T-cell (primary cell): ENCODE results near the gene CAMK2A. TPM values are rescaled to one million over a fixed set of nuclear protein-coding genes. Genes with fewer than 3 reads are reported as not detected.

Source experiments
- ATAC-seq, 4 experiments: fragments of 200-7000 bp in 3 of 4; fragments of 150-1000 bp in 1 of 4; cut with Tn5 transposase; replicated peaks in 1 of 4; 1 replicate in 3 of 4; 2 replicates in 1 of 4; pipeline ENCODE4 v1.10.0; 2021; ENCODE audit warnings: moderate library complexity in 3 of 4, mild to moderate bottlenecking in 2 of 4, moderate number of reproducible peaks in 1 of 4
- CTCF ChIA-PET, 2 donors: fragments of 300-600 bp; sonication (Branson Sonifier 250); formaldehyde crosslinking; loops; one replicate each; lab custom pipeline; 2022; ENCODE audit warnings: antibody characterized with exemption in 2 of 2; lab: Charles Lee
- POLR2A ChIA-PET, 2 donors: fragments of 300-600 bp; sonication (Branson Sonifier 250); formaldehyde crosslinking; loops; one replicate each; lab custom pipeline; 2022; ENCODE audit warnings: antibody characterized with exemption in 2 of 2; lab: Charles Lee
- DNase-seq, 35 experiments: peaks; one replicate each; pipeline versions ENCODE4 v3.0.0 to v3.0.0-alpha.2; 2013 to 2023
- H3K27ac ChIP-seq: one replicate; pipeline ENCODE4 v1.5.1; 2013; ENCODE audit warnings: low read length
- H3K27me3 ChIP-seq, 2 experiments: replicated peaks in 1 of 2; 1 replicate in 1 of 2; 2 replicates in 1 of 2; pipeline versions ENCODE4 v1.6.1 to v1.7.0; 2013; ENCODE audit warnings: low read length in 1 of 2, mixed read lengths in 1 of 2; ENCODE audit not compliant: control insufficient read depth in 2 of 2, insufficient read depth in 2 of 2; ENCODE audit errors: extremely low read depth in 1 of 2
- H3K36me3 ChIP-seq, 2 donors: 1 replicate in 1 of 2; 2 replicates in 1 of 2; pipeline versions ENCODE4 v1.6.1 to v1.7.0; 2013; ENCODE audit warnings: low read length in 1 of 2; ENCODE audit not compliant: control insufficient read depth in 2 of 2, insufficient read depth in 1 of 2; ENCODE audit errors: extremely low read depth in 1 of 2
- H3K4me1 ChIP-seq, 2 experiments: 1 replicate in 1 of 2; 2 replicates in 1 of 2; pipeline versions ENCODE4 v1.6.1 to v1.7.0; 2013; ENCODE audit warnings: low read length in 2 of 2, mixed read lengths in 1 of 2; ENCODE audit not compliant: insufficient read depth in 2 of 2, control insufficient read depth in 1 of 2; ENCODE audit errors: extremely low read depth in 1 of 2
- H3K4me3 ChIP-seq, 2 donors: 1 replicate in 1 of 2; 2 replicates in 1 of 2; pipeline versions ENCODE4 v1.5.1 to v1.7.0; 2013; ENCODE audit warnings: mild to moderate bottlenecking in 2 of 2, low read length in 1 of 2, moderate library complexity in 1 of 2; ENCODE audit not compliant: control insufficient read depth in 1 of 2; ENCODE audit errors: extremely low read depth in 1 of 2
- H3K9me3 ChIP-seq: 2 replicates; pipeline ENCODE4 v1.7.0; 2013
- H3K27ac Mint-ChIP-seq, 2 donors: one replicate each; pipeline ENCODE4 v1.8.0; 2020 to 2021; ENCODE audit warnings: mild to moderate bottlenecking in 2 of 2, mixed read lengths in 2 of 2
- H3K27me3 Mint-ChIP-seq, 2 donors: one replicate each; pipeline ENCODE4 v1.8.0; 2021 to 2022; ENCODE audit warnings: mixed read lengths in 2 of 2
- H3K36me3 Mint-ChIP-seq: one replicate; pipeline ENCODE4 v1.8.0; 2021; ENCODE audit warnings: mixed read lengths
- H3K4me1 Mint-ChIP-seq, 3 donors: one replicate each; pipeline ENCODE4 v1.8.0; 2020 to 2022; ENCODE audit warnings: mixed read lengths in 3 of 3, mild to moderate bottlenecking in 1 of 3
- H3K4me3 Mint-ChIP-seq, 3 donors: one replicate each; pipeline ENCODE4 v1.8.0; 2020 to 2022; ENCODE audit warnings: mild to moderate bottlenecking in 3 of 3, mixed read lengths in 3 of 3, moderate library complexity in 3 of 3
- H3K9me3 Mint-ChIP-seq, 3 donors: one replicate each; pipeline ENCODE4 v1.8.0; 2020 to 2022; ENCODE audit warnings: mixed read lengths in 3 of 3
- WGBS: methylation state at CpG from one replicate; pipeline ENCODE4 v1.1.5; 2013; ENCODE audit warnings: missing lambda C conversion rate; ENCODE audit not compliant: insufficient coverage; 5-methylcytosine and 5-hydroxymethylcytosine counted together
- total RNA-seq, 35 experiments: library from RNA in 6 of 35; stranded (reverse) in 6 of 35; fragments of 120-200 nt in 1 of 35; gene quantifications; one replicate each; pipeline versions ENCODE4 v1.2.1 to v1.2.4 and lab custom pipeline; 2013 to 2026

Gene CAMK2A
- total RNA-seq, 5 donors from 2014 or later (not counting 1 experiment from before 2014, with no cell fraction given) = not detected

DNA sequence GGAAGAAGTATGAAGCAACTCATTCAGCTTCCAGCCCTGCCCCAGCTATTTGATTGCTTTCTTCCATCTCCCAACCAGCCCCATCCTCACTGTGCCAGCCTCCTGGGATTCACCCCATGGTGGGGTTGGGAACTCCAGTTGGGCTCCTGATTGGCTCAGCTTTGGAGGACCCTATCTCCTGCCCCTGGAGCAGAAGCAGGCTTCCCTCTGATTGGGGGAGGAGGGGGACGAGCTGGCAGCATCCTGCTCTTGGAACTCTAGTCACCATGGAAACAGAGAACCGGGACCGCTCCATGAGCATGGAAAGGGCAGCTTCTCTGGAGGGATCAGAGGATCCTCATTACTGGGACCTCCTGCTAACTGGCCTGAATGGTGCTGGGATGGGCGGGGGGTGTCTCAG is 97.1 kb downstream of the CAMK2A start:
- no peaks in the 10 kb centered on the region for H3K9me3 ChIP-seq
- no peaks in the 10 kb centered on the region for H3K4me1 ChIP-seq
- Mint-ChIP-seq H3K9me3 (no peaks in the 10 kb centered on the region), H3K4me1 (no peaks in the 10 kb centered on the region), H3K27ac (no peak overlapping the region), H3K36me3 (no peaks in the 10 kb centered on the region), H3K27me3 (peaks cover 31 to 61% of the 10 kb centered on the region in 2 donors), H3K4me3 (no peak overlapping the region)
- DNase-seq (no peak), ATAC-seq (no peak)
- ChIA-PET CTCF (no interaction called here), POLR2A (no interaction called here)
- WGBS = 25% methylated on average over 1 of the region's 4 CpGs
- no peaks in the 10 kb centered on the region for H3K36me3 ChIP-seq
- no peak overlapping the region for H3K4me3 ChIP-seq
- H3K27ac ChIP-seq = no peak overlapping the region
- peaks cover 14 to 70% of the 10 kb centered on the region in 2 experiments for H3K27me3 ChIP-seq

DNA sequence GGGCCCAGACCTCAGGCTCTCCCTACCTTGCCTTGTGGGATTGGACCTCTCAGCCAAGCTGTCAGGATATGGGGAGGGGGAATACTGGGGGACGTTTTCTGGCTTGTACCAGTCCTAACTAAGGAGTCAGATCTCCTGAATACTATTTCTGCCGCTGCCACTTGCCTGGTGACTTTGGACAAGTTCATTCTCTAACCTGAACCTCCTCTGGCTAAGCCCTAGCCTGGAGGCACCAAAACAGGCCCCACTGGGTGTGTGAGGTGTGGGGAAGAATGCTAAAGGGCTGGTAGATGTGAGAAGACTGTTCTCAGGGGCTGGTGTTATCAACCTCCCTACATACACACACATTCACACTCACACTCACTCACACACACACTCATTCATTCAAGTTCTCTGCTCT is 98.6 kb downstream of the CAMK2A start:
- H3K27ac ChIP-seq = no peak overlapping the region
- WGBS = no CpG with 5 or more reads among the region's 2 CpGs
- Mint-ChIP-seq H3K36me3 (no peaks in the 10 kb centered on the region), H3K4me3 (no peak overlapping the region), H3K27me3 (peaks cover 31 to 61% of the 10 kb centered on the region in 2 donors), H3K4me1 (no peaks in the 10 kb centered on the region), H3K27ac (no peak overlapping the region), H3K9me3 (no peaks in the 10 kb centered on the region)
- ATAC-seq = no peak
- POLR2A ChIA-PET = no interaction called here
- no peaks in the 10 kb centered on the region for H3K9me3 ChIP-seq
- H3K4me3 ChIP-seq = no peak overlapping the region
- H3K27me3 ChIP-seq = peaks cover 14 to 61% of the 10 kb centered on the region in 2 experiments
- H3K36me3 ChIP-seq = no peaks in the 10 kb centered on the region
- H3K4me1 ChIP-seq = no peaks in the 10 kb centered on the region
- no peak for DNase-seq
- CTCF ChIA-PET = interaction anchor here in 1 of 2 donors (0.5 kb wide), 1 partner anchor 1130 kb away, joined by 5 read pairs; no protein-coding TSS in a partner anchor

DNA sequence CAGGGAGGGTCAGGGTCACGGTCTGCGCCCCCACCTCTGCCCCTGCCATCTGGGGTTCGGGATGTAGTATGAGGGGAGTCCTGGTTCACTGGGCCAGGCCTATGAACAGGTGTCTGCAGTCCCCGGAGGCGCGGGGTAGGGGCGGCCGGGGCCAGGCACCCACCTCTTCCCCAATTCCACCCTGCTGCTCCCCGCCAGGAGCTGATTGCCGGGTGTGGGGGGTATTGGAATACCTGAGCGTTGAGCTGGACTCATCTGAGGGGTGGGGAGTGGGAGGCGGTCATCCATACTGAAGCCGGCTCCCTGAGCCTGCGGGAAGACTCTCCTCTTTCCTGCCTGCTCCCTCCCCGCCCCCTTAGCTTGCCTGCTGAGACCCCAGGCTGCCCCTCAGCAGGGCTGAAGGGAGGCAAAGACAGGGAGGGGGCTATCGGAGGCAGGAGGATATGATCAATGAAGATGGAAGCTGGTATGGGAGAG is 99.0 kb downstream of the CAMK2A start:
- CTCF ChIA-PET = interaction anchor here in 1 of 2 donors (0.5 kb wide), 1 partner anchor 1130 kb away, joined by 5 read pairs; no protein-coding TSS in a partner anchor

DNA sequence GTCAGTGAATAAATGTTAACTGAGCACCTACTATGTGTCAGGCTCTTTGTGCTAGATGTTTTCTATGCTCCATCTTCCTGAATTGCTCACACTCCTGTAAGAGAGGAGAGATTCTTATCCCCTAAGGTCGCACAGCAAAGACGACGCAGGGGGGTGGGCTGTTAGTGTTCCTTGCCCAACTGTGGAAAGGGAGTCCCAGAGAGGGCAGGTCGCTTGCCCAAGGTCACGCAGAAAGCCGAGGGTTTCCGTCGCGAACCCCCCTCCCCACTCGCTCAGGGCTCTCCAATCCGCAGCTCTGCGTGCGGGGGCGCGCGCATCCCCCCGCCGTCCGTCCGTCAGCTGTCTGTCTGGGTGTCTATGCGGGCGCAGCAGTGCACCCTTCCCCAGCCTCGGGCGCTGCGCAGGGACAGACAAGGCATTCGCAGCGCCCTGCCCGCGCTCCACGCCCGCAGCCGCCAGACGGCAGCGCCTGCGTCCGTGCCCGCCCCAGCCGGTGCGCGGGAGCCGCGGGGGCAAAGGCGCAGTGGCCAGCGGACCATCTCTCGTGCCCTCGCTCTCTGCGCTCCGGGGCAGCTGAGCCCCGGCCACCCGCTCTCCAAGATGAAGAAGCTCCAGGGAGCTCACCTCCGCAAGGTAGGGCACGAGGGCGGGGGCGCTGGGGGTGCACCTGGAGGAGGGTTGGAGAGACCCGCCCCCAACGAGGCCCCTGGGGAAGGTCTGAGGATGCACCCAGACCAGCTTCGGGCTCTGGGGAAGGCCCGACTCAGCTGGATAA is 99.7 kb downstream of the CAMK2A start, which contains the start of gene SLC6A7:
TSS of gene SLC6A7 (plus strand) at position 335 of the 775 bp plus-strand sequence. CDS start at position 601, 266 bp downstream.
- ATAC-seq (no peak), DNase-seq (no peak)
- H3K27ac ChIP-seq = no peak within 1 kb of the TSS
- H3K27ac Mint-ChIP-seq = no peak within 1 kb of the TSS
- no peaks in the 10 kb centered on the region for H3K9me3 Mint-ChIP-seq
- H3K4me1 Mint-ChIP-seq = no peaks in the 10 kb centered on the region
- H3K27me3 ChIP-seq = peaks cover 14 to 53% of the 10 kb centered on the region in 2 experiments
- no peaks in the 10 kb centered on the region for H3K36me3 ChIP-seq
- ChIA-PET POLR2A (no interaction called here), CTCF (no interaction called here)
- H3K27me3 Mint-ChIP-seq = peaks cover 31 to 55% of the 10 kb centered on the region in 2 donors
- no peaks in the 10 kb centered on the region for H3K4me1 ChIP-seq
- no peak within 1 kb of the TSS for H3K4me3 ChIP-seq
- H3K36me3 Mint-ChIP-seq = no peaks in the 10 kb centered on the region
- H3K4me3 Mint-ChIP-seq = no peak within 1 kb of the TSS
- no peaks in the 10 kb centered on the region for H3K9me3 ChIP-seq
- 11% methylated on average over 54 of the region's 58 CpGs for WGBS

More for the DNA sequence above, 99.0 kb downstream of the CAMK2A start:
- H3K27ac ChIP-seq = no peak overlapping the region
- H3K36me3 ChIP-seq = no peaks in the 10 kb centered on the region
- 67% methylated on average over 2 of the region's 16 CpGs for WGBS
- Mint-ChIP-seq H3K36me3 (no peaks in the 10 kb centered on the region), H3K4me1 (no peaks in the 10 kb centered on the region), H3K9me3 (no peaks in the 10 kb centered on the region), H3K27ac (no peak overlapping the region), H3K4me3 (no peak overlapping the region), H3K27me3 (peaks cover 31 to 59% of the 10 kb centered on the region in 2 donors)
- DNase-seq (no peak), ATAC-seq (no peak)
- H3K4me1 ChIP-seq = no peaks in the 10 kb centered on the region
- POLR2A ChIA-PET = no interaction called here
- H3K27me3 ChIP-seq = peaks cover 14 to 56% of the 10 kb centered on the region in 2 experiments
- H3K9me3 ChIP-seq = no peaks in the 10 kb centered on the region
- H3K4me3 ChIP-seq = no peak overlapping the region

DNA sequence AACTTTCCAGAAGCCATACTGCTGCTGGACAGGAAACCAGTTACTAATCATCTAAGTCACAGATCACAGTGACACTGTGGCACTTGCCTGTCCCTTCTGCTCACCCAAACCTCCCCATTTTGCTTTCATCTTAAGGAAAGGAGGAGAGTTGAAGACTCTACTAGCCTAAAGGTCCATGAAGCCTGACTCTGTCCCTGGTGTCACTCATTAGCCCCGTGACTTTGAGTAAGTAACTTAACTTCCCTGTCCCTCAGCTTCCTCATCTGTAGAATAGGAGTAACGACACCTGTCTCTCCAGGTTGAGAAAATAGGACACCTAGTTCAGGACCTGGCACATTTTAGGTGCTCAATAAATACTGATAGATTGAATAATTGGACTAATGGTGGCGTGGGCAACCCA is 100.2 kb downstream of the CAMK2A start:
- ATAC-seq = no peak
- H3K9me3 Mint-ChIP-seq = no peaks in the 10 kb centered on the region
- Histone ChIP-seq H3K36me3 (no peaks in the 10 kb centered on the region), H3K4me3 (no peak overlapping the region), H3K4me1 (no peaks in the 10 kb centered on the region), H3K27ac (no peak overlapping the region), H3K27me3 (peaks cover 14 to 53% of the 10 kb centered on the region in 2 experiments), H3K9me3 (no peaks in the 10 kb centered on the region)
- DNase-seq = no peak
- no peaks in the 10 kb centered on the region for H3K4me1 Mint-ChIP-seq
- peaks cover 31 to 55% of the 10 kb centered on the region in 2 donors for H3K27me3 Mint-ChIP-seq
- ChIA-PET CTCF (no interaction called here), POLR2A (no interaction called here)
- H3K27ac Mint-ChIP-seq = no peak overlapping the region
- WGBS = no CpG with 5 or more reads among the region's 3 CpGs
- no peaks in the 10 kb centered on the region for H3K36me3 Mint-ChIP-seq
- no peak overlapping the region for H3K4me3 Mint-ChIP-seq

DNA sequence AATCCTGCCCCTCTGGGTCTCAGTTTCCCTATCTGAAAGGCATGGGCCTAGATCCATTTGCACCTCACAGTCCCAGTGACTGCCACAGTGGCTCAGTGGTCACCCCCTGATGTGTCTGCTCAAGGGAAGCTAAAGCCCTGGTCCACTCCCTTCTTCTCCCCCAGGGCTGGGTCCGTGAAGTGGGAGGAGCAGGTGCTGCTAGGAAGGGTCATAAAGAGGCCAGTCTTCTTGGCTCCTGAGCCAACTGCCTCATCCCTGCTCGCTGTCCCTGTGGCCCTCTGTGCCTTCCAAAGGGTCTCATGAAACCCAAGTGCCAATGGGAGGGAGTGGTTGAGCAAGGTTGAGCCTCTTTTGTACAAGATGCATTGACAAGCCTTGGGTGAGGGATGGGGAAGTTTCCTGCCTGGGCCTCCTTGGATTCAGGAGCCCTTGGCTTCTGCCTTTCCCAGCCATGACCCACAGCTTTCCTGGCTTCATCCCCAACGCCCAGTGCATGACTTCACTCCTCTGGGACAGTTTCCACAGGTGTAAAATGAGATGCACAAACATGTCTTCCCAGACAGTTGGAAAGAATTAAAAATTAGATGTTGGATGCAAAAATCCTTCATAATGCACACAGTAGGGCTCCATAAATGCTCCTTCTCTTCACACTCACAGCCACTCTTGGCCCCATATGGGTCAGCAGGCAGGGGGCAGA is 101.3 kb downstream of the CAMK2A start:
- Mint-ChIP-seq H3K9me3 (no peaks in the 10 kb centered on the region), H3K27ac (no peak overlapping the region), H3K27me3 (peaks cover 31 to 47% of the 10 kb centered on the region in 2 donors), H3K4me1 (no peaks in the 10 kb centered on the region), H3K4me3 (no peak overlapping the region), H3K36me3 (no peaks in the 10 kb centered on the region)
- no peak for DNase-seq
- ChIA-PET CTCF (no interaction called here), POLR2A (no interaction called here)
- Histone ChIP-seq H3K27ac (no peak overlapping the region), H3K27me3 (peaks cover 14 to 53% of the 10 kb centered on the region in 2 experiments), H3K9me3 (no peaks in the 10 kb centered on the region), H3K4me1 (no peaks in the 10 kb centered on the region), H3K36me3 (no peaks in the 10 kb centered on the region), H3K4me3 (no peak overlapping the region)
- no peak for ATAC-seq
- WGBS = 0% methylated on average over 1 of the region's 3 CpGs
